ENCODE data around the gene HDAC6. TPM values are rescaled to one million over a fixed set of nuclear protein-coding genes. Genes with fewer than 3 reads are reported as not detected.

The HDAC6 gene
- total and polyA plus RNA-seq, 10 of the 15 experiments (the other 5 are each of a cell fraction or from before 2014, with no cell fraction given), result 8.3 to 47.0 (median 34.1) TPM

- Histone ChIP-seq H3K27me3 (replicated peaks in 1 of 2; ENCODE audit: control insufficient read depth in 2 of 2, insufficient read depth in 2 of 2, low read length in 1 of 2) (no peaks in the 10 kb centered on the region), H3K9me3 (replicated peaks; ENCODE audit: control insufficient read depth, insufficient read depth, low read length) (no peaks in the 10 kb centered on the region), H3K79me2 (ENCODE audit: control insufficient read depth, insufficient read depth, low read length) (no peaks in the 10 kb centered on the region), H2AFZ (ENCODE audit: control insufficient read depth, low read depth, low read length) (no peak overlapping the region), H3K9ac (ENCODE audit: control insufficient read depth, insufficient read depth, low read length) (no peak overlapping the region), H3K4me2 (ENCODE audit: control insufficient read depth, insufficient read depth) (no peak overlapping the region), H3K36me3 (ENCODE audit: control insufficient read depth in 2 of 2, insufficient read depth in 2 of 2, low read length in 1 of 2) (no peaks in the 10 kb centered on the region), H4K20me1 (ENCODE audit: control insufficient read depth, insufficient read depth) (no peaks in the 10 kb centered on the region), H3K4me1 (ENCODE audit: control insufficient read depth, insufficient read depth, low read length) (no peaks in the 10 kb centered on the region), H3K4me3 (no peak overlapping the region), H3K27ac (ENCODE audit: control insufficient read depth, insufficient read depth) (no peak overlapping the region)
- intact Hi-C loops (cut with micrococcal nuclease; ENCODE audit: unreplicated experiment), result no loop called here
- WGBS (ENCODE audit: insufficient coverage, insufficient replicate concordance, low lambda C conversion rate, missing lambda C conversion rate), result 27% methylated on average over 6 of the region's 6 CpGs
- in situ Hi-C loops (cut with MboI), result no loop called here
- BruUV-seq (replicated peaks), result no TSS peak
- ChIA-PET SMC1A (ENCODE audit: uncharacterized antibody, unreplicated experiment) (no interaction called here), RAD21 (ENCODE audit: unreplicated experiment) (no interaction called here), POLR2A (no interaction called here), CTCF (no interaction called here)
- ATAC-seq (no peak), FAIRE-seq (no peak), DNase-seq (ENCODE audit: low read depth, low spot score) (no peak)
- TF ChIP-seq, protein P1, sequence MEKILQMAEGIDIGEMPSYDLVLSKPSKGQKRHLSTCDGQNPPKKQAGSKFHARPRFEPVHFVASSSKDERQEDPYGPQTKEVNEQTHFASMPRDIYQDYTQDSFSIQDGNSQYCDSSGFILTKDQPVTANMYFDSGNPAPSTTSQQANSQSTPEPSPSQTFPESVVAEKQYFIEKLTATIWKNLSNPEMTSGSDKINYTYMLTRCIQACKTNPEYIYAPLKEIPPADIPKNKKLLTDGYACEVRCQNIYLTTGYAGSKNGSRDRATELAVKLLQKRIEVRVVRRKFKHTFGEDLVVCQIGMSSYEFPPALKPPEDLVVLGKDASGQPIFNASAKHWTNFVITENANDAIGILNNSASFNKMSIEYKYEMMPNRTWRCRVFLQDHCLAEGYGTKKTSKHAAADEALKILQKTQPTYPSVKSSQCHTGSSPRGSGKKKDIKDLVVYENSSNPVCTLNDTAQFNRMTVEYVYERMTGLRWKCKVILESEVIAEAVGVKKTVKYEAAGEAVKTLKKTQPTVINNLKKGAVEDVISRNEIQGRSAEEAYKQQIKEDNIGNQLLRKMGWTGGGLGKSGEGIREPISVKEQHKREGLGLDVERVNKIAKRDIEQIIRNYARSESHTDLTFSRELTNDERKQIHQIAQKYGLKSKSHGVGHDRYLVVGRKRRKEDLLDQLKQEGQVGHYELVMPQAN (conservative IDR thresholded peaks at IDR 0.05), result no peak
- no peak for TF ChIP-seq JUND (IDR thresholded peaks at IDR 0.05; ENCODE audit: low read depth, low read length)
- TF ChIP-seq GATAD2B (conservative IDR thresholded peaks at IDR 0.05; ENCODE audit: low read depth), result no peak
- no peak for TF ChIP-seq RCOR1 (conservative IDR thresholded peaks at IDR 0.05; ENCODE audit: low read depth, low read length)
- no peak for TF ChIP-seq YY1 (IDR thresholded peaks at IDR 0.05; ENCODE audit: low read depth, low read length)
- TF ChIP-seq, protein P2, sequence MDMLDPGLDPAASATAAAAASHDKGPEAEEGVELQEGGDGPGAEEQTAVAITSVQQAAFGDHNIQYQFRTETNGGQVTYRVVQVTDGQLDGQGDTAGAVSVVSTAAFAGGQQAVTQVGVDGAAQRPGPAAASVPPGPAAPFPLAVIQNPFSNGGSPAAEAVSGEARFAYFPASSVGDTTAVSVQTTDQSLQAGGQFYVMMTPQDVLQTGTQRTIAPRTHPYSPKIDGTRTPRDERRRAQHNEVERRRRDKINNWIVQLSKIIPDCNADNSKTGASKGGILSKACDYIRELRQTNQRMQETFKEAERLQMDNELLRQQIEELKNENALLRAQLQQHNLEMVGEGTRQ (IDR thresholded peaks at IDR 0.05; ENCODE audit: borderline replicate concordance, low read depth, low read length), result no peak
- TF ChIP-seq CHD1 (IDR thresholded peaks at IDR 0.05; ENCODE audit: low read depth, low read length), result no peak
- TF ChIP-seq CREM (IDR thresholded peaks at IDR 0.05; ENCODE audit: low read depth), result no peak
- no peak for TF ChIP-seq ZNF384 (IDR thresholded peaks at IDR 0.05; ENCODE audit: borderline replicate concordance, low read depth, low read length)
- no peak for TF ChIP-seq NR2C2 (IDR thresholded peaks at IDR 0.05; ENCODE audit: borderline replicate concordance, control insufficient read depth, insufficient read length, low read depth)
- no peak for TF ChIP-seq STAT1 (conservative IDR thresholded peaks at IDR 0.05)
- TF ChIP-seq E2F8 (IDR thresholded peaks at IDR 0.05; ENCODE audit: low read depth, partially characterized antibody), result no peak
- no peak for TF ChIP-seq MLLT1 (IDR thresholded peaks at IDR 0.05)
- TF ChIP-seq POU2F2 (IDR thresholded peaks at IDR 0.05; ENCODE audit: borderline replicate concordance, low read depth, low read length), result no peak
- TF ChIP-seq CEBPB (IDR thresholded peaks at IDR 0.05; ENCODE audit: borderline replicate concordance in 1 of 2, low read depth in 2 of 2, low read length in 2 of 2), result no peak
These were observed 14.9 kb upstream of the HDAC6 start for GRCh38 chrX:48786825-48787504.
